Ovary (tissue), 3 donors: ENCODE measurements around the gene NCAPD2.

ENCODE experiments used
- EP300 ChIP-seq: sonication (generic); formaldehyde crosslinking; IDR thresholded peaks from one replicate; pipeline ENCODE4 v1.6.1; 2017; ENCODE audit warnings: antibody characterized with exemption
- POLR2A ChIP-seq: fragments of 450-650 bp; IDR thresholded peaks from one replicate; pipeline ENCODE4 v1.6.1; 2017; ENCODE audit warnings: antibody characterized with exemption, mild to moderate bottlenecking, moderate library complexity
- TF ChIP-seq, protein P1 (sequence below), 3 donors: fragments of 450-650 bp in 2 of 3; fragments of 200-600 bp in 1 of 3; IDR thresholded peaks; one replicate each; pipeline versions ENCODE4 v1.5.1 to v1.8.0; 2016 to 2022; ENCODE audit warnings: antibody characterized with exemption in 3 of 3, mild to moderate bottlenecking in 1 of 3
- donor health status: DM: no; HTN: no; CAD: no.

DNA sequence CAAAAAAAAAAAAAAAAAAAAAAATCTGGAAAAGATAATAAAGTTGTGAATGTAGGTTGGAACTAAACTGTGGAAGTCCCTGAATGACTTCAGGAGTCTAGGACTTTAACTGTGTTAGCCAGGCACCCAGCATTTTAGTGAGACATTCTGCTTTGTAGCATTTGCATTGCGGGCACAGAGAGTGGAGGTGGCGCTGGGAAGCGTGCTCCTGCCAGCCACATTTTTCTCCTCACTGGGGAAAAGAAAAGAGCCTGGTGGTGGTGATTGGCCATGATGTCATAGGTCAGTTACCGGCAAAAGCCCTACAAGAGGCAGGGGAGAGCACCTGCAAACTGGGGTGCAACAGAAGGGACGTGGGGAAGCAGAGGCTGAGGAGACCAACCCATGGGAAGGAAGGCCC, 30.7 kb downstream of the NCAPD2 start:
- TF ChIP-seq EP300 = no peak
- TF ChIP-seq, protein P1, sequence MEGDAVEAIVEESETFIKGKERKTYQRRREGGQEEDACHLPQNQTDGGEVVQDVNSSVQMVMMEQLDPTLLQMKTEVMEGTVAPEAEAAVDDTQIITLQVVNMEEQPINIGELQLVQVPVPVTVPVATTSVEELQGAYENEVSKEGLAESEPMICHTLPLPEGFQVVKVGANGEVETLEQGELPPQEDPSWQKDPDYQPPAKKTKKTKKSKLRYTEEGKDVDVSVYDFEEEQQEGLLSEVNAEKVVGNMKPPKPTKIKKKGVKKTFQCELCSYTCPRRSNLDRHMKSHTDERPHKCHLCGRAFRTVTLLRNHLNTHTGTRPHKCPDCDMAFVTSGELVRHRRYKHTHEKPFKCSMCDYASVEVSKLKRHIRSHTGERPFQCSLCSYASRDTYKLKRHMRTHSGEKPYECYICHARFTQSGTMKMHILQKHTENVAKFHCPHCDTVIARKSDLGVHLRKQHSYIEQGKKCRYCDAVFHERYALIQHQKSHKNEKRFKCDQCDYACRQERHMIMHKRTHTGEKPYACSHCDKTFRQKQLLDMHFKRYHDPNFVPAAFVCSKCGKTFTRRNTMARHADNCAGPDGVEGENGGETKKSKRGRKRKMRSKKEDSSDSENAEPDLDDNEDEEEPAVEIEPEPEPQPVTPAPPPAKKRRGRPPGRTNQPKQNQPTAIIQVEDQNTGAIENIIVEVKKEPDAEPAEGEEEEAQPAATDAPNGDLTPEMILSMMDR (IDR thresholded peaks at IDR 0.05) = no peak
- TF ChIP-seq POLR2A = no peak
